GM18526 (cell line): ENCODE results near the gene NEGR1.

Experiments used
- POLR2A ChIP-seq: IDR thresholded peaks from 3 replicates; pipeline ENCODE4 v1.6.1; 2011; ENCODE audit not compliant: insufficient read length; ENCODE audit errors: extremely low read depth

Gene NEGR1

GRCh38 chr1:72177711-72178110 lies 104.6 kb downstream of the NEGR1 start:
- TF ChIP-seq POLR2A: no peak

- TF ChIP-seq POLR2A: no peak
Observed at GRCh38 chr1:72170246-72170645, 112.1 kb downstream of the NEGR1 start.

- TF ChIP-seq POLR2A: no peak
Observed at GRCh38 chr1:72166426-72166825, 115.9 kb downstream of the NEGR1 start.

- no peak for TF ChIP-seq POLR2A
Observed at GRCh38 chr1:72150508-72150907, 131.8 kb downstream of the NEGR1 start.

- no peak for TF ChIP-seq POLR2A
Observed at GRCh38 chr1:72141875-72142274, 140.5 kb downstream of the NEGR1 start.

GRCh38 chr1:72140222-72140621 lies 142.1 kb downstream of the NEGR1 start:
- no peak for TF ChIP-seq POLR2A

GRCh38 chr1:72137656-72138055 lies 144.7 kb downstream of the NEGR1 start:
- TF ChIP-seq POLR2A: no peak

- no peak for TF ChIP-seq POLR2A
Observed at GRCh38 chr1:72129869-72130268, 152.5 kb downstream of the NEGR1 start.

GRCh38 chr1:72122099-72122880 lies 160.0 kb downstream of the NEGR1 start:
- TF ChIP-seq POLR2A: no peak

- TF ChIP-seq POLR2A: no peak
Observed at GRCh38 chr1:72119491-72119890, 162.8 kb downstream of the NEGR1 start.

- TF ChIP-seq POLR2A: no peak
Observed at GRCh38 chr1:72117621-72118020, 164.7 kb downstream of the NEGR1 start.

GRCh38 chr1:72115290-72115689 lies 167.0 kb downstream of the NEGR1 start:
- TF ChIP-seq POLR2A: no peak

- TF ChIP-seq POLR2A: no peak
Observed at GRCh38 chr1:72111662-72112061, 170.7 kb downstream of the NEGR1 start.

- TF ChIP-seq POLR2A: no peak
Observed at GRCh38 chr1:72109916-72110315, 172.4 kb downstream of the NEGR1 start.

GRCh38 chr1:72105201-72105600 lies 177.1 kb downstream of the NEGR1 start:
- TF ChIP-seq POLR2A: no peak

GRCh38 chr1:72101840-72102632 lies 180.3 kb downstream of the NEGR1 start:
- TF ChIP-seq POLR2A: no peak
